HepG2 (cell line): Measurements from ENCODE around the gene TMPRSS7. TPM values are rescaled to one million over a fixed set of nuclear protein-coding genes. Genes with fewer than 3 reads are reported as not detected.
A peak's percentile ranks its signal among the peaks of the same experiment; 100 is the strongest.

Experiments
- ASH2L ChIP-seq: fragments of 300-600, 200-600 bp; sonication (generic); IDR thresholded peaks from 2 replicates; pipeline ENCODE4 v1.7.0; 2017; ENCODE audit warnings: low read depth, mild to moderate bottlenecking, moderate library complexity, mixed read lengths, low read length; ENCODE audit not compliant: insufficient read length
- CREB1 ChIP-seq, 2 experiments: fragments of 450-650 bp in 1 of 2; IDR thresholded peaks; 2 replicates each; pipeline ENCODE4 v1.6.1; 2016 to 2017; ENCODE audit warnings: control low read depth in 1 of 2, mild to moderate bottlenecking in 1 of 2, missing compliant biosample characterization in 1 of 2, missing genetic modification characterization in 1 of 2
- ELF4 ChIP-seq: sonication (generic); formaldehyde crosslinking; IDR thresholded peaks from 2 replicates; pipeline ENCODE4 v1.5.0; 2020; ENCODE audit warnings: missing genetic modification reagents, mild to moderate bottlenecking, moderate library complexity, borderline replicate concordance
- FOXK2 ChIP-seq: fragments of 450-650 bp; IDR thresholded peaks from 2 replicates; pipeline ENCODE4 v1.6.1; 2016
- JDP2 ChIP-seq: sonication (generic); formaldehyde crosslinking; IDR thresholded peaks from 2 replicates; pipeline ENCODE4 v1.8.1; 2022; ENCODE audit warnings: missing genetic modification reagents, borderline replicate concordance
- KDM2A ChIP-seq: sonication (generic); formaldehyde crosslinking; IDR thresholded peaks from 2 replicates; pipeline ENCODE4 v1.4.0; 2020; ENCODE audit warnings: low read depth, missing genetic modification reagents, borderline replicate concordance
- KDM5B ChIP-seq: sonication (generic); formaldehyde crosslinking; IDR thresholded peaks from 2 replicates; pipeline ENCODE4 v1.4.0; 2020; ENCODE audit warnings: missing genetic modification reagents, mild to moderate bottlenecking, borderline replicate concordance
- MAFG ChIP-seq: sonication (generic); formaldehyde crosslinking; IDR thresholded peaks from 2 replicates; pipeline ENCODE4 v1.5.1; 2020; ENCODE audit warnings: mild to moderate bottlenecking, missing genetic modification reagents
- MAFK ChIP-seq, 2 experiments: IDR thresholded peaks in 1 of 2; conservative IDR thresholded peaks in 1 of 2; 2 replicates each; pipeline ENCODE4 v1.6.1; 2011; ENCODE audit warnings: improper control_type of control experiment in 2 of 2, low read length in 2 of 2
- MIXL1 ChIP-seq: IDR thresholded peaks from 2 replicates; pipeline ENCODE4 v1.6.1; 2016
- NFE2L1 ChIP-seq: sonication (generic); formaldehyde crosslinking; IDR thresholded peaks from 2 replicates; pipeline ENCODE4 v1.4.0; 2020; ENCODE audit warnings: missing genetic modification reagents, mild to moderate bottlenecking, borderline replicate concordance
- NFKB2 ChIP-seq: sonication (generic); formaldehyde crosslinking; IDR thresholded peaks from 2 replicates; pipeline ENCODE4 v1.4.0; 2020; ENCODE audit warnings: missing genetic modification reagents, borderline replicate concordance
- NFYC ChIP-seq: IDR thresholded peaks from 2 replicates; pipeline ENCODE4 v1.6.1; 2016; ENCODE audit warnings: missing genetic modification reagents, missing compliant biosample characterization
- PHF21A ChIP-seq: sonication (generic); formaldehyde crosslinking; IDR thresholded peaks from 2 replicates; pipeline ENCODE4 v1.5.0; 2020; ENCODE audit warnings: mild to moderate bottlenecking, missing genetic modification reagents
- RAD21 ChIP-seq: fragments of 450-650 bp; formaldehyde crosslinking; IDR thresholded peaks from 2 replicates; pipeline ENCODE4 v1.5.0; 2020; ENCODE audit warnings: mild to moderate bottlenecking
- SAP130 ChIP-seq: IDR thresholded peaks from 2 replicates; pipeline ENCODE4 v1.6.1; 2016; ENCODE audit warnings: low read depth
- TEAD3 ChIP-seq: optimal IDR thresholded peaks from 2 replicates; pipeline ENCODE3; 2016; ENCODE audit warnings: borderline replicate concordance
- TRIM24 ChIP-seq: sonication (generic); formaldehyde crosslinking; IDR thresholded peaks from 2 replicates; pipeline ENCODE4 v1.8.0; 2022; ENCODE audit warnings: mild to moderate bottlenecking, missing genetic modification reagents
- ZKSCAN1 ChIP-seq: fragments of 150-350 bp; IDR thresholded peaks from 2 replicates; pipeline ENCODE4 v1.6.1; 2014; ENCODE audit warnings: low read length
- ZNF205 ChIP-seq: IDR thresholded peaks from 2 replicates; pipeline ENCODE4 v1.6.1; 2018; ENCODE audit warnings: missing biosample characterization, missing genetic modification reagents
- ZNF546 ChIP-seq: sonication (generic); formaldehyde crosslinking; conservative IDR thresholded peaks from 2 replicates; pipeline ENCODE4 v1.8.1; 2023; ENCODE audit warnings: mild to moderate bottlenecking, missing genetic modification reagents
- ZNF598 ChIP-seq: sonication (generic); formaldehyde crosslinking; IDR thresholded peaks from 2 replicates; pipeline ENCODE4 v1.5.1; 2020; ENCODE audit warnings: mild to moderate bottlenecking, missing genetic modification reagents, borderline replicate concordance
- ZNF747 ChIP-seq: sonication (generic); formaldehyde crosslinking; IDR thresholded peaks from 2 replicates; pipeline ENCODE4 v1.8.1; 2023; ENCODE audit warnings: missing genetic modification reagents, mild to moderate bottlenecking, borderline replicate concordance
- polyA plus RNA-seq, 8 experiments: library from polyadenylated mRNA; depleted of rRNA in 3 of 8; stranded (reverse) in 7 of 8; unstranded in 1 of 8; fragments of >200 nt; fragmentation: Illumina TruSeq in 4 of 8; extraction: Trizol in 4 of 8; gene quantifications; 2 replicates each; pipeline versions ENCODE4 v1.2.1 to v1.2.3, GENCODE V29; 2011 to 2016; ENCODE audit warnings: low read depth in 4 of 8, missing spikeins in 1 of 8, mixed read lengths in 1 of 8; ENCODE audit not compliant: insufficient read depth in 1 of 8
- total RNA-seq, 5 experiments: library from RNA; depleted of rRNA; stranded (reverse); fragments of >200 nt; fragmentation: Illumina TruSeq; extraction: Trizol; gene quantifications; 2 replicates each; pipeline ENCODE4 v1.2.3, GENCODE V29; 2016; ENCODE audit warnings: low read depth in 1 of 5
- TF ChIP-seq, protein P1 (sequence below): IDR thresholded peaks from 2 replicates; pipeline ENCODE4 v1.6.1; 2016; ENCODE audit warnings: mild to moderate bottlenecking
- TF ChIP-seq, protein P2 (sequence below), 2 experiments: sonication (generic) in 1 of 2; formaldehyde crosslinking in 1 of 2; IDR thresholded peaks; 2 replicates each; pipeline versions ENCODE4 v1.4.0 to v1.6.1; 2018 to 2020; ENCODE audit warnings: missing genetic modification reagents in 2 of 2, borderline replicate concordance in 1 of 2, low read depth in 1 of 2, mild to moderate bottlenecking in 1 of 2, missing biosample characterization in 1 of 2
- TF ChIP-seq, protein P3 (sequence below): sonication (generic); formaldehyde crosslinking; IDR thresholded peaks from 2 replicates; pipeline ENCODE4 v1.8.1; 2022; ENCODE audit warnings: mild to moderate bottlenecking, missing genetic modification reagents

Gene TMPRSS7
- total and polyA plus RNA-seq, 2 of the 13 experiments (the other 11 are each of a cell fraction or from before 2014, with no cell fraction given): not detected

DNA sequence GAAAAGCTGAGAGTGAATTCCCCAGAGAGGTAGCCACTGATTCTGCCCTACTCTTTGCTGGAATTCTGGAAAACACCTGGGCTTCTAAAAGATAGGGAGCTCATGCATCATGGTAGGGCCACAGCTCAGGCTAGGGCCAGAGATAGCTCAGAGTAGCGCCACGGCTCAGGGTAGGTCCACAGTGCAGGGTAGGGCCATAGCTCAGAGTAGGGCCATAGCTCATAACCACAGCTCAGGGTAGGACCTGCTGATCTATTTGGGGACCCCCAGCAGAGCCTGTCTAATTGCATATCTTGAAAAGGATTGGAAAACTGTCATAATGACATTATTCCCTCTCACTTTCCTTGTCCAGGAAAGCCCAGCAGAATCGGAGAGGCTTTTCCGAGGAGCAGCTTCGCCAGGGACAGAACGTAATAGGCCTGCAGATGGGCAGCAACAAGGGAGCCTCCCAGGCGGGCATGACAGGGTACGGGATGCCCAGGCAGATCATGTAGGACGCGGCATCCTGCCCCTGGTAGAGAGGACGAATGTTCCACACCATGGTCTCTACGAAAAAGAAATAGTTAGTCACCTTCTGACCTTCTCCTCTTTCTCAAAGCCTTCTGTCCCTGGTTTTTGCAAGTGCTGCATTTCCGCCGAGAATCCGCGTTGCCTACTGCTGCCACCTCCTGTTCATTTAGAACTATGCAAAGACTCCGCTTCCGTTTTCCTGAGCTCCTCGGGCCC lies 21.3 kb upstream of the TMPRSS7 start (continued):
- TF ChIP-seq, protein P1, sequence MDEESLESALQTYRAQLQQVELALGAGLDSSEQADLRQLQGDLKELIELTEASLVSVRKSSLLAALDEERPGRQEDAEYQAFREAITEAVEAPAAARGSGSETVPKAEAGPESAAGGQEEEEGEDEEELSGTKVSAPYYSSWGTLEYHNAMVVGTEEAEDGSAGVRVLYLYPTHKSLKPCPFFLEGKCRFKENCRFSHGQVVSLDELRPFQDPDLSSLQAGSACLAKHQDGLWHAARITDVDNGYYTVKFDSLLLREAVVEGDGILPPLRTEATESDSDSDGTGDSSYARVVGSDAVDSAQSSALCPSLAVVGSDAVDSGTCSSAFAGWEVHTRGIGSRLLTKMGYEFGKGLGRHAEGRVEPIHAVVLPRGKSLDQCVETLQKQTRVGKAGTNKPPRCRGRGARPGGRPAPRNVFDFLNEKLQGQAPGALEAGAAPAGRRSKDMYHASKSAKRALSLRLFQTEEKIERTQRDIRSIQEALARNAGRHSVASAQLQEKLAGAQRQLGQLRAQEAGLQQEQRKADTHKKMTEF (CRISPR knock-in tag): 0 out of 2 replicates have a peak, but pooled peaks have one; percentile 20
- TF ChIP-seq KDM5B (CRISPR knock-in tag) (peak; percentile 57; the same call in 1 of the 2 replicates), TEAD3 (CRISPR knock-in tag) (peak; percentile 62), TRIM24 (CRISPR knock-in tag) (no peak), NFKB2 (no peak), ASH2L (peak; percentile 26), CREB1 (IDR thresholded peaks at IDR 0.05) (no peak), CREB1 (CRISPR knock-in tag; IDR thresholded peaks at IDR 0.05) (no peak), JDP2 (CRISPR knock-in tag) (no peak), ELF4 (no peak), FOXK2 (no peak), ZNF598 (CRISPR knock-in tag) (no peak), PHF21A (CRISPR knock-in tag) (peak; percentile 38; the same call in 1 of the 2 replicates), MAFK (conservative IDR thresholded peaks at IDR 0.05 in 1 of 2, IDR thresholded peaks at IDR 0.05 in 1 of 2; ENCODE audit: low read length in 2 of 2) (peak; percentile 69 to 80), NFYC (no peak), KDM2A (CRISPR knock-in tag) (peak; percentile 66; the same call in 1 of the 2 replicates), MAFG (peak; percentile 33; the same call in 1 of the 2 replicates), ZNF546 (CRISPR knock-in tag) (no peak), NFE2L1 (CRISPR knock-in tag) (no peak), RAD21 (peak; percentile 57), ZNF747 (CRISPR knock-in tag) (no peak), ZNF205 (CRISPR knock-in tag) (0 out of 2 replicates have a peak, but pooled peaks have one; percentile 18), SAP130 (CRISPR knock-in tag) (peak; percentile 18; the same call in 1 of the 2 replicates), ZKSCAN1 (peak; percentile 33; the same call in 1 of the 2 replicates), MIXL1 (CRISPR knock-in tag) (0 out of 2 replicates have a peak, but pooled peaks have one; percentile 22)
- TF ChIP-seq, protein P2, sequence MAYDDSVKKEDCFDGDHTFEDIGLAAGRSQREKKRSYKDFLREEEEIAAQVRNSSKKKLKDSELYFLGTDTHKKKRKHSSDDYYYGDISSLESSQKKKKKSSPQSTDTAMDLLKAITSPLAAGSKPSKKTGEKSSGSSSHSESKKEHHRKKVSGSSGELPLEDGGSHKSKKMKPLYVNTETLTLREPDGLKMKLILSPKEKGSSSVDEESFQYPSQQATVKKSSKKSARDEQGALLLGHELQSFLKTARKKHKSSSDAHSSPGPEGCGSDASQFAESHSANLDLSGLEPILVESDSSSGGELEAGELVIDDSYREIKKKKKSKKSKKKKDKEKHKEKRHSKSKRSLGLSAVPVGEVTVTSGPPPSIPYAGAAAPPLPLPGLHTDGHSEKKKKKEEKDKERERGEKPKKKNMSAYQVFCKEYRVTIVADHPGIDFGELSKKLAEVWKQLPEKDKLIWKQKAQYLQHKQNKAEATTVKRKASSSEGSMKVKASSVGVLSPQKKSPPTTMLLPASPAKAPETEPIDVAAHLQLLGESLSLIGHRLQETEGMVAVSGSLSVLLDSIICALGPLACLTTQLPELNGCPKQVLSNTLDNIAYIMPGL (CRISPR knock-in tag; IDR thresholded peaks at IDR 0.05; ENCODE audit: borderline replicate concordance in 1 of 2, low read depth in 1 of 2): peak in 1 of 2 experiments; percentile 19; a peak in 2 of 4 replicates
- TF ChIP-seq, protein P3, sequence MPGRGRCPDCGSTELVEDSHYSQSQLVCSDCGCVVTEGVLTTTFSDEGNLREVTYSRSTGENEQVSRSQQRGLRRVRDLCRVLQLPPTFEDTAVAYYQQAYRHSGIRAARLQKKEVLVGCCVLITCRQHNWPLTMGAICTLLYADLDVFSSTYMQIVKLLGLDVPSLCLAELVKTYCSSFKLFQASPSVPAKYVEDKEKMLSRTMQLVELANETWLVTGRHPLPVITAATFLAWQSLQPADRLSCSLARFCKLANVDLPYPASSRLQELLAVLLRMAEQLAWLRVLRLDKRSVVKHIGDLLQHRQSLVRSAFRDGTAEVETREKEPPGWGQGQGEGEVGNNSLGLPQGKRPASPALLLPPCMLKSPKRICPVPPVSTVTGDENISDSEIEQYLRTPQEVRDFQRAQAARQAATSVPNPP (CRISPR knock-in tag): no peak
